Smooth muscle cell (in vitro differentiated cells): ENCODE measurements around the gene ZNF599. TPM values are rescaled to one million over a fixed set of nuclear protein-coding genes. Genes with fewer than 3 reads are reported as not detected.
"Not testable (repeated sequence)": the region's sequence is repeated elsewhere in the genome, so short reads cannot be mapped to it uniquely, and the experiment has no call there.

Source experiments
- DNase-seq: peaks from one replicate; lab custom pipeline; 2025; ENCODE audit not compliant: unreplicated experiment; lab: John Stamatoyannopoulos, UW
- H2AFZ ChIP-seq: fragments of 200-600 bp; sonication (generic); 2 replicates; pipeline ENCODE4 v1.6.0; 2016; ENCODE audit warnings: antibody characterized with exemption, low read depth, mild to moderate bottlenecking
- H3F3A ChIP-seq: fragments of 200-600 bp; sonication (generic); 2 replicates; pipeline ENCODE4 v1.6.0; 2017; ENCODE audit warnings: antibody characterized with exemption, low read depth
- H3K27ac ChIP-seq: fragments of 200-600 bp; sonication (generic); 2 replicates; pipeline ENCODE4 v1.5.1; 2016; ENCODE audit warnings: low read depth, mild to moderate bottlenecking
- H3K27me3 ChIP-seq: fragments of 200-600 bp; sonication (generic); 2 replicates; pipeline ENCODE4 v1.6.1; 2016; ENCODE audit warnings: low read depth, mild to moderate bottlenecking
- H3K36me3 ChIP-seq: fragments of 200-600 bp; sonication (generic); 2 replicates; pipeline ENCODE4 v1.5.1; 2016; ENCODE audit warnings: low read depth
- H3K4me1 ChIP-seq: fragments of 200-600 bp; sonication (generic); 2 replicates; pipeline ENCODE4 v1.5.1; 2016; ENCODE audit warnings: low read depth
- H3K4me2 ChIP-seq: fragments of 200-600 bp; sonication (generic); 2 replicates; pipeline ENCODE4 v1.6.0; 2016; ENCODE audit warnings: mild to moderate bottlenecking
- H3K4me3 ChIP-seq: fragments of 200-600 bp; sonication (generic); 2 replicates; pipeline ENCODE4 v1.5.1; 2016; ENCODE audit warnings: mild to moderate bottlenecking
- H3K79me2 ChIP-seq: fragments of 200-600 bp; sonication (generic); 2 replicates; pipeline ENCODE4 v1.6.0; 2016; ENCODE audit warnings: low read depth, mild to moderate bottlenecking
- H3K9ac ChIP-seq: fragments of 200-600 bp; sonication (generic); 2 replicates; pipeline ENCODE4 v1.6.0; 2016; ENCODE audit warnings: low read depth
- H3K9me3 ChIP-seq: fragments of 200-600 bp; sonication (generic); replicated peaks from 2 replicates; pipeline ENCODE4 v1.5.1; 2016; ENCODE audit warnings: low read depth
- H4K20me1 ChIP-seq: fragments of 200-600 bp; sonication (generic); 2 replicates; pipeline ENCODE4 v1.6.0; 2016; ENCODE audit warnings: low read depth
- CTCF ChIP-seq: fragments of 200-600 bp; sonication (generic); IDR thresholded peaks from 2 replicates; pipeline ENCODE4 v1.5.1; 2017; ENCODE audit warnings: borderline replicate concordance, mild to moderate bottlenecking, antibody characterized with exemption; ENCODE audit not compliant: insufficient read depth, poor library complexity, severe bottlenecking
- WGBS: methylation state at CpG from one replicate; pipeline ENCODE4 v1.1.7; 2016; ENCODE audit warnings: low lambda C conversion rate; 5-methylcytosine and 5-hydroxymethylcytosine counted together
- polyA plus RNA-seq: library from polyadenylated mRNA; unstranded; fragments of >200 nt; fragmentation: Nextera tagmentation; extraction: Ambion mirVana; gene quantifications from 2 replicates; pipeline ENCODE4 v1.2.1, GENCODE V29; 2016
- total RNA-seq: library from RNA; depleted of rRNA; stranded (reverse); fragments of >200 nt; gene quantifications from 2 replicates; pipeline ENCODE4 v1.2.3, GENCODE V29; 2014

The ZNF599 gene
- total and polyA plus RNA-seq, 2 experiments from 2014 or later: 7.7 to 8.3 TPM

DNA sequence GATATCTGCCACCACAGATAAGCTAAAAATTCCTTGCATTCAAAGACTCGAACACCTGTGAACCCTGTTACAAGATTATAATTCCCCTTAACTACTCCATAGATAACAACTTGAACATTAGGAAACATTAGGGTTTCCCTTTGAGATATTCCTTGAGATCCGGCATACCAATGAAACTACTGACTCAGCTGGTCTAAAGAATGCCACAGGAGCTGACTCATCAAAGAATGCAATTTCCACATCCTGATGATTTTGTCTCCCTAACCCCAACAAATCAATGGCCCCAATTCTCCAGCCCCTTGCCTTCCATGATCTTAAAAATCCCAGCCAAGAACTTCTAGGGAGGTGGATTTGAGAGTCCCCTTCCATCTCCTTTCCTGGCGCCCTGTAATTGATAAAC is 35.6 kb upstream of the ZNF599 start:
- H3K9ac ChIP-seq: no peak overlapping the region
- H3K4me3 ChIP-seq: no peak overlapping the region
- no peaks in the 10 kb centered on the region for H3K27me3 ChIP-seq
- H3K27ac ChIP-seq: no peak overlapping the region
- no peak overlapping the region for H3K4me2 ChIP-seq
- peaks cover 5% of the 10 kb centered on the region for H3K9me3 ChIP-seq
- no peak for TF ChIP-seq CTCF
- no peak overlapping the region for H2AFZ ChIP-seq
- 70% methylated on average over 3 of the region's 3 CpGs for WGBS
- H3K36me3 ChIP-seq: no peaks in the 10 kb centered on the region
- H4K20me1 ChIP-seq: no peaks in the 10 kb centered on the region
- no peaks in the 10 kb centered on the region for H3F3A ChIP-seq
- no peaks in the 10 kb centered on the region for H3K79me2 ChIP-seq
- no peak for DNase-seq
- no peaks in the 10 kb centered on the region for H3K4me1 ChIP-seq

DNA sequence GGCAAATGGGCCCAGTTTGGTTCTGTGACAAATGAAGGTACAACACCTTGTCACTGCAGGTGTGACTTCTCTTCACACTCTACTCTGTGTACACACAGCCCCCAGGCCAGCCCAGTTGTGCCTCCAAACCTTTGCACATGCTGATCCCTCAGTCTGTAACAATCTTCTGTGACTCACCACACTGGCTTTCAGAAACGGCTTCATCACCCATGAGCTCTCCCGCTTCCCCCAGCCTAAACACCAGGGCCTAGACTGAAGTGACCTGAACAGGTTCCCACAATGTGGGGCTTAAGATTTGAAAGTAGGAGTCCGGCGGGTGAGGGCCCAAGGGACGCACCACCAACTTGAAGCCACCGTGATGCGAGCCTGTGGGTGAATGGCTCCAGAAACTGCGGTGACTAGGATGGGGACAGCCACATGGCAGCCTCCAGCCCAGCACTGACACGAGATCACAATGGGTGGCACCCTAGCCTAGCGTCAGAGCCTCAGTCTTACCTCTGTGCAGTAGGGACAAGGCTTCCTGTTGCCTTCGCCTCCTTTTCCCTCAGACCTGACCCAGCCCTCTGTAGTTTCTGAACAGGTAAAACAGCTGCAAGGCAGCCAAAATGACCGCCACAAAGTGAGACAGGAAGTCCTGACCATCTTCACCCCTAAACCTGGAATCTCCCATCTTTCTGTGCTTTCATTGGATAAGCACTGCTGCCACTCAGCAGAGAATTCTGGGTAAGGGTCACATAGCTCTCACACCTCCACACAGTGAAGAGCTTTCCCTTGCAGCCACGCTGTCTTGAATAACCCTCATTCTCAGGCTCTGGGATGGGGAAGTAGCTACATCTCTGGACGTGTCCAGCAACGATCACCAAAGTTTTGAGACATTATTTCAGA is 34.2 kb upstream of the ZNF599 start:
- H3K9me3 ChIP-seq: peaks cover 5% of the 10 kb centered on the region
- no peak overlapping the region for H3K4me3 ChIP-seq
- H3K36me3 ChIP-seq: no peaks in the 10 kb centered on the region
- H3K27me3 ChIP-seq: no peaks in the 10 kb centered on the region
- H4K20me1 ChIP-seq: no peaks in the 10 kb centered on the region
- no peak overlapping the region for H3K27ac ChIP-seq
- no peak overlapping the region for H3K4me2 ChIP-seq
- no peaks in the 10 kb centered on the region for H3F3A ChIP-seq
- H3K9ac ChIP-seq: no peak overlapping the region
- TF ChIP-seq CTCF: no peak
- DNase-seq: no peak
- no peaks in the 10 kb centered on the region for H3K4me1 ChIP-seq
- H2AFZ ChIP-seq: no peak overlapping the region
- WGBS: 88% methylated on average over 15 of the region's 15 CpGs
- no peaks in the 10 kb centered on the region for H3K79me2 ChIP-seq

DNA sequence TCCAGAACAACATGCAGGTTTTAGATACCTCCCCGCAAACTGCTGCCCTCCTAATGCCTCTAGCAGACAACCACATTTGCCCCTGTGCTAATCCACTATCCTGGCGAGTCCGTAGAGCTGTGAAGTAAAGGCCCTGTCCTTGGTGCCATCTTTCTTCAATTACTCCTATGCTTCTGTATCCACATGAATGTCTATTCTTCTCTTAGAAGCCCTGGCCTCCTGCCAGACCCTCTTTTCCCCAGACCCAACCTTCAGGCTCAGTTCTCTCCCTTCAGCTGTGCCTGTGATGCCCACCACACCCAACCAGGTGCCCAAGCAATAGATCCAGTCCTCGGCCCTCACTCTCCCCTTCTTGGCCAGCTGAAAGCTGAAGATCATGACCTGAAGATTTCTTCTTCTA is 31.1 kb upstream of the ZNF599 start:
- Histone ChIP-seq H3K4me3 (no peak overlapping the region), H4K20me1 (no peaks in the 10 kb centered on the region), H3K4me1 (no peaks in the 10 kb centered on the region), H3F3A (no peaks in the 10 kb centered on the region), H2AFZ (no peak overlapping the region), H3K27me3 (no peaks in the 10 kb centered on the region), H3K9ac (no peak overlapping the region), H3K4me2 (no peak overlapping the region), H3K36me3 (no peaks in the 10 kb centered on the region), H3K79me2 (no peaks in the 10 kb centered on the region), H3K9me3 (no peaks in the 10 kb centered on the region), H3K27ac (no peak overlapping the region)
- no peak for TF ChIP-seq CTCF
- 67% methylated on average over 4 of the region's 4 CpGs for WGBS
- DNase-seq: no peak

GRCh38 chr19:34796953-34797352 is 23.9 kb upstream of the ZNF599 start:
- not testable (repeated sequence) for H3K27me3 ChIP-seq, H3K4me3 ChIP-seq, H3F3A ChIP-seq, H3K4me1 ChIP-seq, DNase-seq, H2AFZ ChIP-seq, H3K4me2 ChIP-seq, H3K27ac ChIP-seq, H3K9ac ChIP-seq, H4K20me1 ChIP-seq, H3K79me2 ChIP-seq, H3K9me3 ChIP-seq, H3K36me3 ChIP-seq
- WGBS: 81% methylated on average over 6 of the region's 6 CpGs
